CD4-positive, alpha-beta T cell (primary cell): Measurements from ENCODE around the gene COX7A2. TPM values are rescaled to one million over a fixed set of nuclear protein-coding genes. Genes with fewer than 3 reads are reported as not detected.

Experiments
- ATAC-seq: fragments of 200-7000 bp; cut with Tn5 transposase; one replicate; pipeline ENCODE4 v1.10.0; 2022; ENCODE audit warnings: mild to moderate bottlenecking; ENCODE audit not compliant: poor library complexity
- CTCF ChIA-PET: fragments of 350-600 bp; sonication (Branson Sonifier 250); formaldehyde crosslinking; loops from one replicate; lab custom pipeline; 2021; ENCODE audit warnings: antibody characterized with exemption, inconsistent platforms; lab: Charles Lee
- POLR2A ChIA-PET: fragments of 350-600 bp; sonication (Branson Sonifier 250); formaldehyde crosslinking; loops from one replicate; lab custom pipeline; 2021; ENCODE audit warnings: antibody characterized with exemption, inconsistent platforms; lab: Charles Lee
- DNase-seq, 14 experiments: peaks; one replicate each; pipeline ENCODE4 v3.0.0-alpha.2; 2013 to 2020; ENCODE audit warnings: mixed read lengths in 2 of 14
- H3K27ac ChIP-seq, 2 donors: one replicate each; pipeline versions ENCODE4 v1.5.1 to v1.7.0; 2013; ENCODE audit warnings: low read length in 2 of 2, low read depth in 1 of 2, mild to moderate bottlenecking in 1 of 2
- H3K27me3 ChIP-seq, 2 experiments: 1 replicate in 1 of 2; 2 replicates in 1 of 2; pipeline versions ENCODE4 v1.6.1 to v1.7.0; 2013; ENCODE audit warnings: low read length in 2 of 2, control low read depth in 1 of 2, mild to moderate bottlenecking in 1 of 2, moderate library complexity in 1 of 2; ENCODE audit not compliant: insufficient read depth in 2 of 2, control insufficient read depth in 1 of 2
- H3K36me3 ChIP-seq: one replicate; pipeline ENCODE4 v1.6.1; 2013; ENCODE audit warnings: low read length, control low read depth; ENCODE audit not compliant: insufficient read depth
- H3K4me1 ChIP-seq: one replicate; pipeline ENCODE4 v1.6.1; 2013; ENCODE audit warnings: low read length, control low read depth; ENCODE audit not compliant: insufficient read depth
- H3K4me3 ChIP-seq: one replicate; pipeline ENCODE4 v1.5.1; 2013; ENCODE audit warnings: mild to moderate bottlenecking, low read length, moderate library complexity
- H3K9me3 ChIP-seq, 2 experiments: 1 replicate in 1 of 2; 2 replicates in 1 of 2; pipeline versions ENCODE4 v1.6.1 to v1.7.0; 2013; ENCODE audit warnings: low read length in 2 of 2, mild to moderate bottlenecking in 2 of 2, control low read depth in 1 of 2, moderate library complexity in 1 of 2; ENCODE audit not compliant: control insufficient read depth in 1 of 2, insufficient read depth in 1 of 2
- H3K27ac Mint-ChIP-seq: one replicate; pipeline ENCODE4 v1.8.0; 2020; ENCODE audit warnings: mixed read lengths
- H3K27me3 Mint-ChIP-seq: one replicate; pipeline ENCODE4 v1.8.0; 2021; ENCODE audit warnings: mixed read lengths
- H3K36me3 Mint-ChIP-seq: one replicate; pipeline ENCODE4 v1.8.0; 2021; ENCODE audit warnings: low read depth, mixed read lengths
- H3K4me1 Mint-ChIP-seq: one replicate; pipeline ENCODE4 v1.8.0; 2021; ENCODE audit warnings: low read depth, mixed read lengths
- H3K4me3 Mint-ChIP-seq: one replicate; pipeline ENCODE4 v1.8.0; 2020; ENCODE audit warnings: mild to moderate bottlenecking, mixed read lengths
- H3K9me3 Mint-ChIP-seq: one replicate; pipeline ENCODE4 v1.8.0; 2020; ENCODE audit warnings: mixed read lengths
- CTCF ChIP-seq: fragments of 200-600 bp; IDR thresholded peaks from one replicate; pipeline ENCODE4 v1.8.0; 2022; ENCODE audit warnings: antibody characterized with exemption, mild to moderate bottlenecking
- intact Hi-C, 2 experiments: fragments of 100-400 bp; cut with DNase I in 1 of 2; cut with micrococcal nuclease in 1 of 2; formaldehyde crosslinking; loops; one replicate each; pipeline versions ENCODE4 v1.15.1 to v1.9.0; 2023 to 2025; cut with DNase I, micrococcal nuclease
- total RNA-seq, 174 experiments: library from RNA in 2 of 174; stranded (reverse) in 2 of 174; gene quantifications; one replicate each; pipeline ENCODE4 v1.2.3 and lab custom pipeline; 2021 to 2026

The COX7A2 gene
- total RNA-seq, 2 experiments from 2014 or later: 189 to 195 TPM

- peaks cover 11% of the 10 kb centered on the region for H3K27me3 Mint-ChIP-seq
- Histone ChIP-seq H3K9me3 (no peaks in the 10 kb centered on the region), H3K27me3 (no peaks in the 10 kb centered on the region), H3K4me3 (no peak overlapping the region), H3K4me1 (no peaks in the 10 kb centered on the region), H3K36me3 (peaks cover 5% of the 10 kb centered on the region), H3K27ac (no peak overlapping the region)
- CTCF ChIA-PET: no interaction called here
- intact Hi-C loops: no loop called here
- H3K4me1 Mint-ChIP-seq: peaks cover 3% of the 10 kb centered on the region
- ATAC-seq: no peak
- no peak for DNase-seq
- POLR2A ChIA-PET: interaction anchor here (1.3 kb wide), 1 partner anchor 12 kb away, joined by 3 read pairs; no protein-coding TSS in a partner anchor
- peaks cover 18% of the 10 kb centered on the region for H3K36me3 Mint-ChIP-seq
- H3K27ac Mint-ChIP-seq: no peak overlapping the region
- H3K4me3 Mint-ChIP-seq: no peak overlapping the region
- H3K9me3 Mint-ChIP-seq: no peaks in the 10 kb centered on the region
- TF ChIP-seq CTCF: no peak
These were observed 7.0 kb upstream of the COX7A2 start for GRCh38 chr6:75250552-75250951.

- ChIA-PET CTCF (no interaction called here), POLR2A (no interaction called here)
- TF ChIP-seq CTCF: no peak
- H3K4me1 Mint-ChIP-seq: peaks cover 5% of the 10 kb centered on the region
- no peaks in the 10 kb centered on the region for H3K4me1 ChIP-seq
- H3K27me3 Mint-ChIP-seq: peaks cover 13% of the 10 kb centered on the region
- H3K9me3 ChIP-seq: no peaks in the 10 kb centered on the region
- DNase-seq: no peak
- no peak overlapping the region for H3K4me3 ChIP-seq
- H3K27ac ChIP-seq: no peak overlapping the region
- no peak overlapping the region for H3K4me3 Mint-ChIP-seq
- intact Hi-C loops: loop anchor here in 1 of 2 experiments (10.0 kb wide), 2 partner anchors 1595 to 1785 kb away; partner anchors contain the start of genes MTO1 and SLC17A5
- no peaks in the 10 kb centered on the region for H3K9me3 Mint-ChIP-seq
- H3K36me3 ChIP-seq: no peaks in the 10 kb centered on the region
- H3K27ac Mint-ChIP-seq: no peak overlapping the region
- no peak for ATAC-seq
- H3K36me3 Mint-ChIP-seq: peaks cover 12% of the 10 kb centered on the region
- no peaks in the 10 kb centered on the region for H3K27me3 ChIP-seq
These were observed 6.2 kb upstream of the COX7A2 start for GRCh38 chr6:75249837-75250236.

GRCh38 chr6:75246386-75246785 lies 2.8 kb upstream of the COX7A2 start:
- ATAC-seq (no peak), DNase-seq (no peak)
- H3K27me3 Mint-ChIP-seq: peaks cover 17% of the 10 kb centered on the region
- H3K4me3 ChIP-seq: no peak overlapping the region
- peaks cover 21% of the 10 kb centered on the region for H3K4me1 Mint-ChIP-seq
- peak overlapping the region; percentile 8 for H3K4me3 Mint-ChIP-seq
- peaks cover under 1% of the 10 kb centered on the region for H3K36me3 ChIP-seq
- H3K9me3 ChIP-seq: no peaks in the 10 kb centered on the region
- TF ChIP-seq CTCF: no peak
- no peaks in the 10 kb centered on the region for H3K27me3 ChIP-seq
- ChIA-PET POLR2A (no interaction called here), CTCF (no interaction called here)
- H3K36me3 Mint-ChIP-seq: peaks cover 16% of the 10 kb centered on the region
- intact Hi-C loops: loop anchor here in 1 of 2 experiments (10.0 kb wide), 2 partner anchors 1592 to 1782 kb away; partner anchors contain the start of genes MTO1 and SLC17A5
- no peaks in the 10 kb centered on the region for H3K9me3 Mint-ChIP-seq
- H3K4me1 ChIP-seq: peaks cover 20% of the 10 kb centered on the region
- no peak overlapping the region for H3K27ac Mint-ChIP-seq
- H3K27ac ChIP-seq: no peak overlapping the region
